Measurements from ENCODE around the gene CREB5.
"Not testable (repeated sequence)": the region's sequence is repeated elsewhere in the genome, so short reads cannot be mapped to it uniquely, and the experiment has no call there.

CREB5 gene

GRCh38 chr7:28785041-28785995 is 373.0 kb downstream of the CREB5 start:
- Histone ChIP-seq H3K9ac (ENCODE audit: low read depth, low read length) (no peak overlapping the region), H3K9me3 (ENCODE audit: insufficient read depth, low read depth, low read length) (no peaks in the 10 kb centered on the region), H3K4me3 (ENCODE audit: low read length) (no peak overlapping the region), H3K36me3 (ENCODE audit: insufficient read depth, low read length) (no peaks in the 10 kb centered on the region), H3K4me1 (ENCODE audit: insufficient read depth, low read length) (no peaks in the 10 kb centered on the region), H3K27me3 (ENCODE audit: insufficient read depth, low read length) (no peaks in the 10 kb centered on the region), H3K27ac (ENCODE audit: low read depth, low read length) (no peak overlapping the region)
- WGBS, result 94% methylated on average over 14 of the region's 14 CpGs

- 95% methylated on average over 5 of the region's 5 CpGs for WGBS
- not testable (repeated sequence) for H3K27me3 ChIP-seq (ENCODE audit: insufficient read depth, low read length); H3K4me3 ChIP-seq (ENCODE audit: low read length); H3K4me1 ChIP-seq (ENCODE audit: insufficient read depth, low read length); H3K9ac ChIP-seq (ENCODE audit: low read depth, low read length); H3K27ac ChIP-seq (ENCODE audit: low read depth, low read length); H3K36me3 ChIP-seq (ENCODE audit: insufficient read depth, low read length); H3K9me3 ChIP-seq (ENCODE audit: insufficient read depth, low read depth, low read length)
Measured at GRCh38 chr7:28786156-28786555, 373.8 kb downstream of the CREB5 start.

- H3K9ac ChIP-seq (ENCODE audit: low read depth, low read length), result no peak overlapping the region
- H3K27ac ChIP-seq (ENCODE audit: low read depth, low read length), result no peak overlapping the region
- no peaks in the 10 kb centered on the region for H3K27me3 ChIP-seq (ENCODE audit: insufficient read depth, low read length)
- no peaks in the 10 kb centered on the region for H3K36me3 ChIP-seq (ENCODE audit: insufficient read depth, low read length)
- H3K9me3 ChIP-seq (ENCODE audit: insufficient read depth, low read depth, low read length), result no peaks in the 10 kb centered on the region
- H3K4me1 ChIP-seq (ENCODE audit: insufficient read depth, low read length), result no peaks in the 10 kb centered on the region
- H3K4me3 ChIP-seq (ENCODE audit: low read length), result no peak overlapping the region
Measured at GRCh38 chr7:28787106-28787505, 374.8 kb downstream of the CREB5 start.

GRCh38 chr7:28790467-28790866 is 378.1 kb downstream of the CREB5 start:
- H3K9ac ChIP-seq (ENCODE audit: low read depth, low read length), result no peak overlapping the region
- H3K27ac ChIP-seq (ENCODE audit: low read depth, low read length), result no peak overlapping the region
- no peak overlapping the region for H3K4me3 ChIP-seq (ENCODE audit: low read length)
- H3K27me3 ChIP-seq (ENCODE audit: insufficient read depth, low read length), result no peaks in the 10 kb centered on the region
- no peaks in the 10 kb centered on the region for H3K36me3 ChIP-seq (ENCODE audit: insufficient read depth, low read length)
- peaks cover 12% of the 10 kb centered on the region for H3K4me1 ChIP-seq (ENCODE audit: insufficient read depth, low read length)
- H3K9me3 ChIP-seq (ENCODE audit: insufficient read depth, low read depth, low read length), result no peaks in the 10 kb centered on the region
- 93% methylated on average over 4 of the region's 4 CpGs for WGBS

GRCh38 chr7:28792858-28793257 is 380.5 kb downstream of the CREB5 start:
- H3K27me3 ChIP-seq (ENCODE audit: insufficient read depth, low read length), result no peaks in the 10 kb centered on the region
- no peak overlapping the region for H3K4me3 ChIP-seq (ENCODE audit: low read length)
- peaks cover 12% of the 10 kb centered on the region for H3K4me1 ChIP-seq (ENCODE audit: insufficient read depth, low read length)
- no peak overlapping the region for H3K9ac ChIP-seq (ENCODE audit: low read depth, low read length)
- H3K9me3 ChIP-seq (ENCODE audit: insufficient read depth, low read depth, low read length), result no peaks in the 10 kb centered on the region
- no peaks in the 10 kb centered on the region for H3K36me3 ChIP-seq (ENCODE audit: insufficient read depth, low read length)
- H3K27ac ChIP-seq (ENCODE audit: low read depth, low read length), result no peak overlapping the region
- 94% methylated on average over 2 of the region's 2 CpGs for WGBS

- H3K27me3 ChIP-seq (ENCODE audit: insufficient read depth, low read length), result no peaks in the 10 kb centered on the region
- no peaks in the 10 kb centered on the region for H3K36me3 ChIP-seq (ENCODE audit: insufficient read depth, low read length)
- H3K27ac ChIP-seq (ENCODE audit: low read depth, low read length), result no peak overlapping the region
- no peak overlapping the region for H3K9ac ChIP-seq (ENCODE audit: low read depth, low read length)
- WGBS, result 88% methylated on average over 9 of the region's 9 CpGs
- H3K4me1 ChIP-seq (ENCODE audit: insufficient read depth, low read length), result peaks cover 12% of the 10 kb centered on the region
- no peak overlapping the region for H3K4me3 ChIP-seq (ENCODE audit: low read length)
- no peaks in the 10 kb centered on the region for H3K9me3 ChIP-seq (ENCODE audit: insufficient read depth, low read depth, low read length)
Measured at GRCh38 chr7:28793381-28794085, 381.2 kb downstream of the CREB5 start.

GRCh38 chr7:28798274-28798673 is 386.0 kb downstream of the CREB5 start:
- no peak overlapping the region for H3K9ac ChIP-seq (ENCODE audit: low read depth, low read length)
- peaks cover 12% of the 10 kb centered on the region for H3K4me1 ChIP-seq (ENCODE audit: insufficient read depth, low read length)
- no peak overlapping the region for H3K27ac ChIP-seq (ENCODE audit: low read depth, low read length)
- no peaks in the 10 kb centered on the region for H3K36me3 ChIP-seq (ENCODE audit: insufficient read depth, low read length)
- WGBS, result 93% methylated on average over 15 of the region's 15 CpGs
- no peaks in the 10 kb centered on the region for H3K27me3 ChIP-seq (ENCODE audit: insufficient read depth, low read length)
- H3K9me3 ChIP-seq (ENCODE audit: insufficient read depth, low read depth, low read length), result no peaks in the 10 kb centered on the region
- H3K4me3 ChIP-seq (ENCODE audit: low read length), result no peak overlapping the region

GRCh38 chr7:28799619-28800018 is 387.3 kb downstream of the CREB5 start:
- Histone ChIP-seq H3K4me1 (ENCODE audit: insufficient read depth, low read length) (no peaks in the 10 kb centered on the region), H3K27ac (ENCODE audit: low read depth, low read length) (no peak overlapping the region), H3K9me3 (ENCODE audit: insufficient read depth, low read depth, low read length) (no peaks in the 10 kb centered on the region), H3K4me3 (ENCODE audit: low read length) (no peak overlapping the region), H3K27me3 (ENCODE audit: insufficient read depth, low read length) (no peaks in the 10 kb centered on the region), H3K36me3 (ENCODE audit: insufficient read depth, low read length) (no peaks in the 10 kb centered on the region), H3K9ac (ENCODE audit: low read depth, low read length) (no peak overlapping the region)
- 92% methylated on average over 1 of the region's 1 CpG for WGBS

- H3K27ac ChIP-seq (ENCODE audit: low read depth, low read length), result no peak overlapping the region
- no peaks in the 10 kb centered on the region for H3K27me3 ChIP-seq (ENCODE audit: insufficient read depth, low read length)
- H3K4me3 ChIP-seq (ENCODE audit: low read length), result no peak overlapping the region
- H3K9ac ChIP-seq (ENCODE audit: low read depth, low read length), result no peak overlapping the region
- no peaks in the 10 kb centered on the region for H3K9me3 ChIP-seq (ENCODE audit: insufficient read depth, low read depth, low read length)
- H3K4me1 ChIP-seq (ENCODE audit: insufficient read depth, low read length), result no peaks in the 10 kb centered on the region
- H3K36me3 ChIP-seq (ENCODE audit: insufficient read depth, low read length), result no peaks in the 10 kb centered on the region
- WGBS, result 95% methylated on average over 7 of the region's 7 CpGs
Measured at GRCh38 chr7:28800150-28800549, 387.8 kb downstream of the CREB5 start.

- H3K27me3 ChIP-seq (ENCODE audit: insufficient read depth, low read length), result no peaks in the 10 kb centered on the region
- peaks cover 5% of the 10 kb centered on the region; the same call in 1 of the 2 replicates for H3K4me1 ChIP-seq (ENCODE audit: insufficient read depth, low read length)
- 95% methylated on average over 5 of the region's 5 CpGs for WGBS
- H3K9me3 ChIP-seq (ENCODE audit: insufficient read depth, low read depth, low read length), result no peaks in the 10 kb centered on the region
- H3K27ac ChIP-seq (ENCODE audit: low read depth, low read length), result no peak overlapping the region
- H3K4me3 ChIP-seq (ENCODE audit: low read length), result no peak overlapping the region
- H3K9ac ChIP-seq (ENCODE audit: low read depth, low read length), result no peak overlapping the region
- no peaks in the 10 kb centered on the region for H3K36me3 ChIP-seq (ENCODE audit: insufficient read depth, low read length)
Measured at GRCh38 chr7:28802450-28802849, 390.1 kb downstream of the CREB5 start.

- no peak overlapping the region for H3K9ac ChIP-seq (ENCODE audit: low read depth, low read length)
- H3K4me3 ChIP-seq (ENCODE audit: low read length), result no peak overlapping the region
- WGBS, result 95% methylated on average over 8 of the region's 8 CpGs
- no peak overlapping the region for H3K27ac ChIP-seq (ENCODE audit: low read depth, low read length)
- no peaks in the 10 kb centered on the region for H3K9me3 ChIP-seq (ENCODE audit: insufficient read depth, low read depth, low read length)
- H3K36me3 ChIP-seq (ENCODE audit: insufficient read depth, low read length), result no peaks in the 10 kb centered on the region
- H3K27me3 ChIP-seq (ENCODE audit: insufficient read depth, low read length), result no peaks in the 10 kb centered on the region
- H3K4me1 ChIP-seq (ENCODE audit: insufficient read depth, low read length), result peaks cover 5% of the 10 kb centered on the region; the same call in 1 of the 2 replicates
Measured at GRCh38 chr7:28804157-28804556, 391.8 kb downstream of the CREB5 start.
